EH (cell line): ENCODE measurements around the gene NPM1.

ENCODE experiments used
- DNase-seq: peaks from one replicate; pipeline ENCODE4 v3.0.0-alpha.2; 2015; ENCODE audit warnings: low read depth

Gene NPM1

GRCh38 chr5:171428168-171428696 is 40.6 kb downstream of the NPM1 start:
- no peak for DNase-seq

GRCh38 chr5:171428809-171429542 is 41.3 kb downstream of the NPM1 start:
- no peak for DNase-seq

GRCh38 chr5:171429543-171429910 is 41.9 kb downstream of the NPM1 start:
- DNase-seq: no peak

GRCh38 chr5:171431251-171431777 is 43.7 kb downstream of the NPM1 start:
- DNase-seq: no peak

- DNase-seq: no peak
Measured at GRCh38 chr5:171432076-171432475, 44.4 kb downstream of the NPM1 start.

- DNase-seq: no peak
Measured at GRCh38 chr5:171432583-171433351, 45.1 kb downstream of the NPM1 start.

- DNase-seq: no peak
Measured at GRCh38 chr5:171433352-171433698, 45.7 kb downstream of the NPM1 start.

GRCh38 chr5:171433982-171434676 is 46.5 kb downstream of the NPM1 start:
- DNase-seq: no peak

- DNase-seq: no peak
Measured at GRCh38 chr5:171434874-171435273, 47.2 kb downstream of the NPM1 start.

- no peak for DNase-seq
Measured at GRCh38 chr5:171435908-171436307, 48.3 kb downstream of the NPM1 start.

GRCh38 chr5:171436804-171437285 is 49.2 kb downstream of the NPM1 start:
- DNase-seq: no peak

- no peak for DNase-seq
Measured at GRCh38 chr5:171437286-171437821, 49.7 kb downstream of the NPM1 start.

- DNase-seq: no peak
Measured at GRCh38 chr5:171438738-171439137, 51.1 kb downstream of the NPM1 start.

- no peak for DNase-seq
Measured at GRCh38 chr5:171441246-171441791, 53.7 kb downstream of the NPM1 start.

- no peak for DNase-seq
Measured at GRCh38 chr5:171442287-171443042, 54.8 kb downstream of the NPM1 start.

GRCh38 chr5:171444582-171444981 is 56.9 kb downstream of the NPM1 start:
- DNase-seq: peak; percentile 27

- peak; percentile 3 for DNase-seq
Measured at GRCh38 chr5:171445644-171446516, 58.2 kb downstream of the NPM1 start.

GRCh38 chr5:171447226-171447625 is 59.6 kb downstream of the NPM1 start:
- DNase-seq: no peak

- no peak for DNase-seq
Measured at GRCh38 chr5:171449426-171449825, 61.8 kb downstream of the NPM1 start.
